ENCODE results near the gene SLC25A47. TPM values are rescaled to one million over a fixed set of nuclear protein-coding genes. Genes with fewer than 3 reads are reported as not detected.

Gene SLC25A47
- not detected for total RNA-seq

GRCh38 chr14:100323121-100323941 is at the start of gene SLC25A47:
TSS of gene SLC25A47 (plus strand) at chr14:100323339. CDS start at chr14:100323415, 76 bp downstream.

GRCh38 chr14:100306101-100306997 is 16.8 kb upstream of the SLC25A47 start, which contains the start of gene SLC25A29:
TSS of gene SLC25A29 (minus strand) at chr14:100306444. CDS start at chr14:100306232, 212 bp downstream.

GRCh38 chr14:100375963-100376735 is 53.0 kb downstream of the SLC25A47 start, which contains the start of gene WDR25:
TSS of gene WDR25 (plus strand) at chr14:100376485.

Small RNA genes lying within 50 kb of the gene (microRNA-seq; reads per million reads assigned to microRNA genes)
- 0.83 reads per million for gene MIR345 (ENCODE audit: borderline microRNAs expressed, borderline replicate concordance)
- gene MIR6764 (ENCODE audit: borderline microRNAs expressed, borderline replicate concordance) = not detected

Other genes with a start within 250 kb of the SLC25A47 start
- gene DEGS2, start 163.7 kb upstream of the SLC25A47 start, total RNA-seq = under 1 TPM; 0.29 to 0.58 TPM
- 100 to 1,000 TPM in 1 of 2 experiments, 10 to 100 TPM in 1; 94.2 to 102 TPM for gene YY1, start 84.2 kb upstream of the SLC25A47 start, total RNA-seq
- gene SLC25A29, start 16.9 kb upstream of the SLC25A47 start, total RNA-seq = 1 to 10 TPM; 3.4 to 3.7 TPM
- gene WDR25, start 53.1 kb downstream of the SLC25A47 start, total RNA-seq = 1 to 10 TPM; 7.1 to 7.2 TPM